Hepatocyte (in vitro differentiated cells): Measurements from ENCODE around the gene SH3PXD2A.

Source experiments
- EZH2 ChIP-seq: fragments of 200-600 bp; sonication (generic); IDR thresholded peaks from 2 replicates; pipeline ENCODE4 v1.6.1; 2016; ENCODE audit warnings: antibody characterized with exemption, mild to moderate bottlenecking, borderline replicate concordance
- TF ChIP-seq, protein P1 (sequence below): fragments of 200-600 bp; sonication (generic); IDR thresholded peaks from 2 replicates; pipeline ENCODE4 v1.5.1; 2016; ENCODE audit warnings: antibody characterized with exemption, mild to moderate bottlenecking; ENCODE audit not compliant: poor library complexity

DNA sequence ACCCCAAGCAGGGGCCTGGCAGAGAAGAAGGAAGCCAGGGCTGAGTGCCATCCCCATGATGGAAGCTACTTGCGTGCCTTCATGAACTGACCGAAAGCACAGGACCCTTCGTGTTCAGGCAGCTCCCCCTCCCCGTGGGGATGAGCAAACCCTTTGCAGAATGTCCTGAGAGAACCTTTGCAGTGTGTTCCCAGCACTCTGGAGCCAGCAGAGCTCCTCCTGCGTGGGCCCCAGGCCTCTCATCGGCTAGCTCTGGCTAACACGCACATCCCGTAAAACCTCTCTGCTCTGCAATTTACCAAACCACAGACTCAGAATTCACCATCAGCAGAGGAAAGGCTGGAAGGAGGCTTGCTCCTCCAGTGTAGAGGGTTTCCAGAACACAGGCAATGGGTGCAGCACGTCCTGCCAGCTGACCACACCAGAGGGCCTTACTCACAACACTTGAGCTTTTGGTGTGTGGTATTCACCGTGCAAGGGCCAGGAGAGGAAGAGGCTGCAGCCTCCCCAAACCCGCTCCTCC is 3.1 kb downstream of the SH3PXD2A start:
- TF ChIP-seq, protein P1, sequence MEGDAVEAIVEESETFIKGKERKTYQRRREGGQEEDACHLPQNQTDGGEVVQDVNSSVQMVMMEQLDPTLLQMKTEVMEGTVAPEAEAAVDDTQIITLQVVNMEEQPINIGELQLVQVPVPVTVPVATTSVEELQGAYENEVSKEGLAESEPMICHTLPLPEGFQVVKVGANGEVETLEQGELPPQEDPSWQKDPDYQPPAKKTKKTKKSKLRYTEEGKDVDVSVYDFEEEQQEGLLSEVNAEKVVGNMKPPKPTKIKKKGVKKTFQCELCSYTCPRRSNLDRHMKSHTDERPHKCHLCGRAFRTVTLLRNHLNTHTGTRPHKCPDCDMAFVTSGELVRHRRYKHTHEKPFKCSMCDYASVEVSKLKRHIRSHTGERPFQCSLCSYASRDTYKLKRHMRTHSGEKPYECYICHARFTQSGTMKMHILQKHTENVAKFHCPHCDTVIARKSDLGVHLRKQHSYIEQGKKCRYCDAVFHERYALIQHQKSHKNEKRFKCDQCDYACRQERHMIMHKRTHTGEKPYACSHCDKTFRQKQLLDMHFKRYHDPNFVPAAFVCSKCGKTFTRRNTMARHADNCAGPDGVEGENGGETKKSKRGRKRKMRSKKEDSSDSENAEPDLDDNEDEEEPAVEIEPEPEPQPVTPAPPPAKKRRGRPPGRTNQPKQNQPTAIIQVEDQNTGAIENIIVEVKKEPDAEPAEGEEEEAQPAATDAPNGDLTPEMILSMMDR, result no peak
- no peak for TF ChIP-seq EZH2
